HEK293 (cell line): ENCODE data around the gene IL2RG.
A peak's percentile ranks its signal among the peaks of the same experiment; 100 is the strongest.

Experiments
- CTCF ChIA-PET: fragments of 350-600 bp; formaldehyde crosslinking; extraction: SDS; loops from one replicate; lab custom pipeline; 2021; ENCODE audit warnings: antibody characterized with exemption; lab: Yijun Ruan, JAX
- POLR2A ChIA-PET: fragments of 300-600 bp; formaldehyde crosslinking; extraction: SDS; loops from one replicate; lab custom pipeline; 2020; ENCODE audit warnings: antibody characterized with exemption, inconsistent platforms; lab: Yijun Ruan, JAX
- H3K27ac ChIP-seq: fragments of 200-500 bp; sonication (Bioruptor generic); 2 replicates; pipeline ENCODE4 v1.5.1; 2014; ENCODE audit warnings: low read depth, low read length, control low read depth, inconsistent platforms; ENCODE audit errors: extremely low read depth
- H3K36me3 ChIP-seq, 2 experiments: fragments of 200-500 bp in 1 of 2; sonication (Bioruptor generic) in 1 of 2; 1 replicate in 1 of 2; 2 replicates in 1 of 2; pipeline ENCODE4 v1.5.1; 2014 to 2017; ENCODE audit warnings: inconsistent platforms in 2 of 2, low read length in 2 of 2; ENCODE audit not compliant: control insufficient read depth in 2 of 2, insufficient read depth in 1 of 2
- H3K4me1 ChIP-seq: fragments of 200-500 bp; sonication (Bioruptor generic); 2 replicates; pipeline ENCODE4 v1.5.1; 2014; ENCODE audit warnings: mild to moderate bottlenecking, low read length, inconsistent platforms; ENCODE audit not compliant: control insufficient read depth, insufficient read depth
- H3K4me3 ChIP-seq: 2 replicates; pipeline ENCODE4 v1.5.1; 2011; ENCODE audit warnings: low read depth, mild to moderate bottlenecking, control low read depth, low read length, moderate library complexity
- H3K9me3 ChIP-seq: fragments of 200-500 bp; sonication (Bioruptor generic); 2 replicates; pipeline ENCODE4 v1.5.1; 2014; ENCODE audit warnings: low read depth, low read length, inconsistent platforms; ENCODE audit not compliant: control insufficient read depth, insufficient read depth
- EGR2 ChIP-seq: fragments of 450-650 bp; formaldehyde crosslinking; IDR thresholded peaks from 2 replicates; pipeline ENCODE4 v1.5.1; 2016; ENCODE audit warnings: low read depth, missing biosample characterization, missing genetic modification characterization
- GLIS1 ChIP-seq: fragments of 450-650 bp; formaldehyde crosslinking; IDR thresholded peaks from 2 replicates; pipeline ENCODE4 v1.5.1; 2016; ENCODE audit warnings: missing biosample characterization, missing genetic modification characterization
- KLF17 ChIP-seq: fragments of 450-650 bp; formaldehyde crosslinking; IDR thresholded peaks from 2 replicates; pipeline ENCODE4 v1.5.1; 2016; ENCODE audit warnings: missing biosample characterization, missing genetic modification characterization
- SP2 ChIP-seq: fragments of 450-650 bp; formaldehyde crosslinking; IDR thresholded peaks from 2 replicates; pipeline ENCODE4 v1.5.1; 2016; ENCODE audit warnings: missing biosample characterization, missing genetic modification characterization
- SP7 ChIP-seq: fragments of 450-650 bp; formaldehyde crosslinking; IDR thresholded peaks from 2 replicates; pipeline ENCODE4 v1.5.1; 2016; ENCODE audit warnings: missing biosample characterization, missing genetic modification characterization
- ZBTB17 ChIP-seq: fragments of 450-650 bp; formaldehyde crosslinking; IDR thresholded peaks from 2 replicates; pipeline ENCODE4 v1.5.1; 2016; ENCODE audit warnings: missing biosample characterization, missing genetic modification characterization
- ZBTB21 ChIP-seq: fragments of 450-650 bp; formaldehyde crosslinking; IDR thresholded peaks from 2 replicates; pipeline ENCODE4 v1.5.1; 2017; ENCODE audit warnings: missing biosample characterization, missing genetic modification characterization
- ZBTB48 ChIP-seq: fragments of 450-650 bp; formaldehyde crosslinking; IDR thresholded peaks from 2 replicates; pipeline ENCODE4 v1.5.1; 2016; ENCODE audit warnings: missing biosample characterization, missing genetic modification characterization
- ZFHX2 ChIP-seq: fragments of 450-650 bp; formaldehyde crosslinking; conservative IDR thresholded peaks from 2 replicates; pipeline ENCODE4 v1.5.1; 2016; ENCODE audit warnings: missing biosample characterization, missing genetic modification characterization
- ZIC2 ChIP-seq: fragments of 450-650 bp; formaldehyde crosslinking; IDR thresholded peaks from 2 replicates; pipeline ENCODE4 v1.5.1; 2016; ENCODE audit warnings: missing biosample characterization, missing genetic modification characterization
- ZNF148 ChIP-seq: fragments of 450-650 bp; formaldehyde crosslinking; IDR thresholded peaks from 2 replicates; pipeline ENCODE4 v1.5.0; 2017; ENCODE audit warnings: missing biosample characterization, missing genetic modification characterization, borderline replicate concordance
- ZNF398 ChIP-seq: fragments of 450-650 bp; formaldehyde crosslinking; IDR thresholded peaks from 2 replicates; pipeline ENCODE4 v1.5.1; 2017; ENCODE audit warnings: missing biosample characterization, missing genetic modification characterization
- ZNF501 ChIP-seq: fragments of 450-650 bp; formaldehyde crosslinking; IDR thresholded peaks from 2 replicates; pipeline ENCODE4 v1.5.1; 2016; ENCODE audit warnings: missing biosample characterization, missing genetic modification characterization
- ZNF596 ChIP-seq: fragments of 450-650 bp; IDR thresholded peaks from 2 replicates; pipeline ENCODE4 v1.5.0; 2018; ENCODE audit warnings: missing biosample characterization, mild to moderate bottlenecking, missing genetic modification characterization, moderate library complexity
- ZNF629 ChIP-seq: fragments of 450-650 bp; formaldehyde crosslinking; IDR thresholded peaks from 2 replicates; pipeline ENCODE4 v1.5.1; 2017; ENCODE audit warnings: missing biosample characterization, missing genetic modification characterization
- ZNF768 ChIP-seq: fragments of 450-650 bp; formaldehyde crosslinking; IDR thresholded peaks from 2 replicates; pipeline ENCODE4 v1.5.1; 2018; ENCODE audit warnings: missing biosample characterization, mild to moderate bottlenecking, missing genetic modification characterization
- ZNF776 ChIP-seq: fragments of 450-650 bp; formaldehyde crosslinking; IDR thresholded peaks from 2 replicates; pipeline ENCODE4 v1.5.0; 2017; ENCODE audit warnings: missing biosample characterization, missing genetic modification characterization, borderline replicate concordance
- ZNF792 ChIP-seq: fragments of 450-650 bp; formaldehyde crosslinking; IDR thresholded peaks from 2 replicates; pipeline ENCODE4 v1.5.1; 2016; ENCODE audit warnings: missing biosample characterization, missing genetic modification characterization

Gene IL2RG

GRCh38 chrX:71107245-71107644 is 4.1 kb downstream of the IL2RG start:
- ChIA-PET CTCF (no interaction called here), POLR2A (no interaction called here)
- Histone ChIP-seq H3K27ac (no peak overlapping the region), H3K4me1 (no peaks in the 10 kb centered on the region), H3K4me3 (no peak overlapping the region), H3K9me3 (no peaks in the 10 kb centered on the region), H3K36me3 (no peaks in the 10 kb centered on the region)
- TF ChIP-seq ZBTB21 (tag by site-specific recombination) (no peak), ZNF768 (tag by site-specific recombination) (no peak), ZNF776 (tag by site-specific recombination) (no peak)

GRCh38 chrX:71106427-71106826 is 5.0 kb downstream of the IL2RG start, which contains the start of gene CXorf65:
Gene CXorf65 (minus strand): TSS chrX:71106740. CDS start chrX:71106556, 184 bp downstream.
- no peak within 1 kb of the TSS for H3K4me3 ChIP-seq
- TF ChIP-seq KLF17 (tag by site-specific recombination) (peak; percentile 70; the same call in 1 of the 2 replicates), ZNF148 (tag by site-specific recombination) (no peak)
- TF ChIP-seq, all 188 proteins: peak for 1
- ChIA-PET CTCF (interaction anchor here (0.6 kb wide), 1 partner anchor 183 kb away, joined by 3 read pairs; no protein-coding TSS in a partner anchor), POLR2A (interaction anchor here (2.6 kb wide), 1 partner anchor 12 kb away, joined by 8 read pairs; the partner anchor contains the start of gene MED12)
- Histone ChIP-seq H3K27ac (no peak within 1 kb of the TSS), H3K9me3 (no peaks in the 10 kb centered on the region), H3K4me1 (no peaks in the 10 kb centered on the region), H3K36me3 (peaks cover 0 to 7% of the 10 kb centered on the region in 2 experiments; a peak in 1 of 3 replicates)

GRCh38 chrX:71105628-71106027 is 5.7 kb downstream of the IL2RG start:
- no peaks in the 10 kb centered on the region for H3K4me1 ChIP-seq
- TF ChIP-seq ZNF792 (tag by site-specific recombination) (no peak), ZNF596 (tag by site-specific recombination) (no peak)
- ChIA-PET POLR2A (interaction anchor here (2.6 kb wide), 1 partner anchor 12 kb away, joined by 8 read pairs; the partner anchor contains the start of gene MED12), CTCF (interaction anchor here (0.6 kb wide), 2 partner anchors 182 to 1409 kb away, joined by 3 to 4 read pairs; no protein-coding TSS in a partner anchor)
- peaks cover 0 to 15% of the 10 kb centered on the region in 2 experiments; a peak in 1 of 3 replicates for H3K36me3 ChIP-seq
- no peaks in the 10 kb centered on the region for H3K9me3 ChIP-seq
- no peak overlapping the region for H3K4me3 ChIP-seq
- H3K27ac ChIP-seq: no peak overlapping the region

- POLR2A ChIA-PET: interaction anchor here (0.7 to 2.9 kb wide), 4 partner anchors 15 to 263 kb away, joined by 3 to 16 read pairs (median 4); partner anchors contain the start of genes MED12 and TAF1
- Histone ChIP-seq H3K27ac (peak overlapping the region; percentile 32), H3K4me1 (0 out of 2 replicates have a peak, but pooled peaks cover 3% of the 10 kb centered on the region), H3K36me3 (peaks cover 0 to 17% of the 10 kb centered on the region in 2 experiments; a peak in 1 of 3 replicates), H3K4me3 (no peak overlapping the region), H3K9me3 (no peaks in the 10 kb centered on the region)
- CTCF ChIA-PET: interaction anchor here (0.6 to 1.9 kb wide), 2 partner anchors 26 to 1676 kb away, joined by 4 to 8 read pairs; no protein-coding TSS in a partner anchor
- TF ChIP-seq ZNF501 (tag by site-specific recombination) (no peak), ZBTB48 (peak; percentile 85), ZNF398 (tag by site-specific recombination) (peak; percentile 28; the same call in 1 of the 2 replicates), GLIS1 (tag by site-specific recombination) (peak; percentile 42; the same call in 1 of the 2 replicates), ZIC2 (tag by site-specific recombination) (peak; percentile 53), ZFHX2 (tag by site-specific recombination) (peak; percentile 88), ZNF629 (tag by site-specific recombination) (no peak), SP7 (0 out of 2 replicates have a peak, but pooled peaks have one; percentile 12), ZBTB17 (tag by site-specific recombination) (no peak), SP2 (tag by site-specific recombination) (peak; percentile 25), KLF17 (tag by site-specific recombination) (0 out of 2 replicates have a peak, but pooled peaks have one; percentile 37), EGR2 (tag by site-specific recombination) (peak; percentile 86)
These were observed 8.0 kb downstream of the IL2RG start for GRCh38 chrX:71103110-71103983.
